Right forelimb (tissue), 1 donor: Measurements from ENCODE around the gene TARBP1.
"Not testable (repeated sequence)": the region's sequence is repeated elsewhere in the genome, so short reads cannot be mapped to it uniquely, and the experiment has no call there.

Source experiments
- DNase-seq: peaks from one replicate; pipeline ENCODE4 v3.0.0-alpha.2; 2018

The TARBP1 gene

GRCh38 chr1:234478481-234479309, at the start of gene TARBP1:
TSS of gene TARBP1 (minus strand) at chr1:234479179. CDS start at chr1:234479103, 76 bp downstream.
- peak; percentile 85 for DNase-seq

- no peak for DNase-seq
Observed at GRCh38 chr1:234528074-234528865, 49.3 kb upstream of the TARBP1 start.

GRCh38 chr1:234527346-234527745, 48.4 kb upstream of the TARBP1 start:
- DNase-seq, result no peak

GRCh38 chr1:234526922-234527321, 47.9 kb upstream of the TARBP1 start:
- DNase-seq, result no peak

GRCh38 chr1:234525099-234525799, 46.3 kb upstream of the TARBP1 start:
- no peak for DNase-seq

GRCh38 chr1:234521836-234522235, 42.9 kb upstream of the TARBP1 start:
- DNase-seq, result no peak

- no peak for DNase-seq
Observed at GRCh38 chr1:234520908-234521817, 42.2 kb upstream of the TARBP1 start.

GRCh38 chr1:234519506-234519905, 40.5 kb upstream of the TARBP1 start:
- no peak for DNase-seq

GRCh38 chr1:234518876-234519275, 39.9 kb upstream of the TARBP1 start:
- no peak for DNase-seq

- not testable (repeated sequence) for DNase-seq
Observed at GRCh38 chr1:234518086-234518485, 39.1 kb upstream of the TARBP1 start.

GRCh38 chr1:234517110-234517802, 38.3 kb upstream of the TARBP1 start:
- no peak for DNase-seq

- DNase-seq, result no peak
Observed at GRCh38 chr1:234515821-234516241, 36.9 kb upstream of the TARBP1 start.

- DNase-seq, result no peak
Observed at GRCh38 chr1:234515411-234515810, 36.4 kb upstream of the TARBP1 start.

GRCh38 chr1:234512451-234512861, 33.5 kb upstream of the TARBP1 start:
- DNase-seq, result no peak

GRCh38 chr1:234509457-234510328, 30.7 kb upstream of the TARBP1 start:
- DNase-seq, result no peak

- DNase-seq, result no peak
Observed at GRCh38 chr1:234507626-234508387, 28.8 kb upstream of the TARBP1 start.

- no peak for DNase-seq
Observed at GRCh38 chr1:234507089-234507488, 28.1 kb upstream of the TARBP1 start.

GRCh38 chr1:234505769-234506102, 26.8 kb upstream of the TARBP1 start:
- DNase-seq, result no peak

- DNase-seq, result no peak
Observed at GRCh38 chr1:234504969-234505768, 26.2 kb upstream of the TARBP1 start.
